Measurements from ENCODE around the gene ADAMTS12.

ADAMTS12 gene

GRCh38 chr5:33701951-33702350 is 189.8 kb downstream of the ADAMTS12 start:
- Histone ChIP-seq H3K4me1 (no peaks in the 10 kb centered on the region), H3K4me3 (ENCODE audit: low read depth, low read length) (no peak overlapping the region), H3K9me3 (ENCODE audit: control insufficient read depth, low read length) (no peaks in the 10 kb centered on the region), H3K36me3 (ENCODE audit: control insufficient read depth, insufficient read depth, low read length) (no peaks in the 10 kb centered on the region), H3K27ac (no peak overlapping the region), H2AFZ (no peak overlapping the region), H3K9ac (no peak overlapping the region), H3K4me2 (ENCODE audit: low read length) (no peak overlapping the region), H3K79me2 (no peaks in the 10 kb centered on the region), H3K27me3 (ENCODE audit: control insufficient read depth, insufficient read depth, low read length) (no peaks in the 10 kb centered on the region)
- no peak for TF ChIP-seq CTCF (IDR thresholded peaks at IDR 0.05)

GRCh38 chr5:33701251-33701650 is 190.5 kb downstream of the ADAMTS12 start:
- no peaks in the 10 kb centered on the region for H3K79me2 ChIP-seq

GRCh38 chr5:33696411-33696810 is 195.4 kb downstream of the ADAMTS12 start:
- H3K36me3 ChIP-seq (ENCODE audit: control insufficient read depth, insufficient read depth, low read length), result no peaks in the 10 kb centered on the region

More at GRCh38 chr5:33701251-33701650, 190.5 kb downstream of the ADAMTS12 start:
- no peaks in the 10 kb centered on the region for H3K36me3 ChIP-seq (ENCODE audit: control insufficient read depth, insufficient read depth, low read length)
- no peak overlapping the region for H3K4me2 ChIP-seq (ENCODE audit: low read length)
- no peak overlapping the region for H3K9ac ChIP-seq
- no peak overlapping the region for H3K27ac ChIP-seq
- no peak overlapping the region for H2AFZ ChIP-seq
- H3K9me3 ChIP-seq (ENCODE audit: control insufficient read depth, low read length), result no peaks in the 10 kb centered on the region
- no peak overlapping the region for H3K4me3 ChIP-seq (ENCODE audit: low read depth, low read length)
- no peak for TF ChIP-seq CTCF (IDR thresholded peaks at IDR 0.05)
- H3K27me3 ChIP-seq (ENCODE audit: control insufficient read depth, insufficient read depth, low read length), result no peaks in the 10 kb centered on the region
- H3K4me1 ChIP-seq, result no peaks in the 10 kb centered on the region

GRCh38 chr5:33692980-33693379 is 198.8 kb downstream of the ADAMTS12 start:
- no peak overlapping the region for H3K9ac ChIP-seq
- no peaks in the 10 kb centered on the region for H3K27me3 ChIP-seq (ENCODE audit: control insufficient read depth, insufficient read depth, low read length)
- H2AFZ ChIP-seq, result no peak overlapping the region
- H3K9me3 ChIP-seq (ENCODE audit: control insufficient read depth, low read length), result no peaks in the 10 kb centered on the region
- no peak overlapping the region for H3K4me2 ChIP-seq (ENCODE audit: low read length)
- H3K4me1 ChIP-seq, result no peaks in the 10 kb centered on the region
- no peaks in the 10 kb centered on the region for H3K79me2 ChIP-seq
- no peak overlapping the region for H3K4me3 ChIP-seq (ENCODE audit: low read depth, low read length)
- no peaks in the 10 kb centered on the region for H3K36me3 ChIP-seq (ENCODE audit: control insufficient read depth, insufficient read depth, low read length)
- no peak overlapping the region for H3K27ac ChIP-seq
- TF ChIP-seq CTCF (IDR thresholded peaks at IDR 0.05), result no peak

More at GRCh38 chr5:33696411-33696810, 195.4 kb downstream of the ADAMTS12 start:
- H2AFZ ChIP-seq, result no peak overlapping the region
- no peak overlapping the region for H3K9ac ChIP-seq
- TF ChIP-seq CTCF (IDR thresholded peaks at IDR 0.05), result no peak
- H3K27me3 ChIP-seq (ENCODE audit: control insufficient read depth, insufficient read depth, low read length), result no peaks in the 10 kb centered on the region
- H3K4me1 ChIP-seq, result no peaks in the 10 kb centered on the region
- no peak overlapping the region for H3K4me2 ChIP-seq (ENCODE audit: low read length)
- no peak overlapping the region for H3K27ac ChIP-seq
- no peaks in the 10 kb centered on the region for H3K79me2 ChIP-seq
- no peak overlapping the region for H3K4me3 ChIP-seq (ENCODE audit: low read depth, low read length)
- no peaks in the 10 kb centered on the region for H3K9me3 ChIP-seq (ENCODE audit: control insufficient read depth, low read length)

GRCh38 chr5:33691856-33692255 is 199.9 kb downstream of the ADAMTS12 start:
- Histone ChIP-seq H3K27me3 (ENCODE audit: control insufficient read depth, insufficient read depth, low read length) (no peaks in the 10 kb centered on the region), H3K4me2 (ENCODE audit: low read length) (no peak overlapping the region), H3K9ac (no peak overlapping the region), H3K36me3 (ENCODE audit: control insufficient read depth, insufficient read depth, low read length) (no peaks in the 10 kb centered on the region), H3K9me3 (ENCODE audit: control insufficient read depth, low read length) (no peaks in the 10 kb centered on the region), H3K4me3 (ENCODE audit: low read depth, low read length) (no peak overlapping the region), H3K4me1 (no peaks in the 10 kb centered on the region), H3K27ac (no peak overlapping the region), H2AFZ (no peak overlapping the region), H3K79me2 (no peaks in the 10 kb centered on the region)
- TF ChIP-seq CTCF (IDR thresholded peaks at IDR 0.05), result no peak
